Vagina (tissue), 2 donors: ENCODE measurements around the gene TSGA10IP. TPM values are rescaled to one million over a fixed set of nuclear protein-coding genes. Genes with fewer than 3 reads are reported as not detected.

Experiments
- DNase-seq, 2 donors: peaks; one replicate each; pipeline ENCODE4 v3.0.0-alpha.2; 2017; ENCODE audit errors: extremely low spot score in 2 of 2
- H3K27ac ChIP-seq: fragments of 200-600 bp; sonication (generic); one replicate; pipeline ENCODE4 v1.5.1; 2019
- H3K27me3 ChIP-seq: fragments of 200-600 bp; sonication (generic); one replicate; pipeline ENCODE4 v1.5.1; 2019
- H3K36me3 ChIP-seq, 2 donors: fragments of 200-600 bp; sonication (generic); one replicate each; pipeline ENCODE4 v1.5.1; 2017 to 2019
- H3K4me1 ChIP-seq: fragments of 200-600 bp; sonication (generic); one replicate; pipeline ENCODE4 v1.5.1; 2019
- H3K4me3 ChIP-seq, 2 donors: fragments of 200-600 bp; sonication (generic); 1 replicate in 1 of 2; 2 replicates in 1 of 2; pipeline ENCODE4 v1.5.1; 2016 to 2019
- H3K9me3 ChIP-seq: fragments of 200-600 bp; sonication (generic); one replicate; pipeline ENCODE4 v1.5.1; 2019
- CTCF ChIP-seq, 3 experiments: fragments of 450-650 bp in 2 of 3; fragments of 200-600 bp in 1 of 3; sonication (generic) in 1 of 3; IDR thresholded peaks; one replicate each; pipeline ENCODE4 v1.5.1; 2017 to 2019; ENCODE audit warnings: antibody characterized with exemption in 3 of 3, mild to moderate bottlenecking in 2 of 3, moderate library complexity in 2 of 3
- POLR2A ChIP-seq, 2 donors: fragments of 450-650 bp; IDR thresholded peaks; one replicate each; pipeline ENCODE4 v1.6.1; 2017; ENCODE audit warnings: antibody characterized with exemption in 2 of 2, mild to moderate bottlenecking in 2 of 2, moderate library complexity in 2 of 2
- POLR2AphosphoS5 ChIP-seq, 2 donors: sonication (generic); formaldehyde crosslinking; IDR thresholded peaks; one replicate each; pipeline ENCODE4 v1.9.0; 2017; ENCODE audit warnings: antibody characterized with exemption in 2 of 2, mild to moderate bottlenecking in 2 of 2, low read depth in 1 of 2; ENCODE audit not compliant: insufficient read depth in 1 of 2
- intact Hi-C: fragments of 100-400 bp; cut with DNase I; formaldehyde crosslinking; loops from one replicate; pipeline ENCODE4 v1.15.1; 2023
- total RNA-seq: library from RNA; depleted of rRNA; stranded (reverse); fragments of >200 nt; gene quantifications from one replicate; pipeline ENCODE4 v1.2.3, GENCODE V29; 2016

Gene TSGA10IP
- total RNA-seq, 1 donor from 2014 or later: not detected

- intact Hi-C loops: loop anchor here (10.0 kb wide), 1 partner anchor 278 kb away; no protein-coding TSS in a partner anchor
- H3K27me3 ChIP-seq: no peaks in the 10 kb centered on the region
- peaks cover 0 to 20% of the 10 kb centered on the region in 2 donors for H3K36me3 ChIP-seq
- TF ChIP-seq POLR2AphosphoS5 (IDR thresholded peaks at IDR 0.05; ENCODE audit: insufficient read depth in 1 of 2, low read depth in 1 of 2): no peak
- no peak for TF ChIP-seq CTCF (IDR thresholded peaks at IDR 0.05)
- TF ChIP-seq POLR2A (IDR thresholded peaks at IDR 0.05): no peak
- no peaks in the 10 kb centered on the region for H3K9me3 ChIP-seq
- H3K4me3 ChIP-seq: no peak overlapping the region
- H3K27ac ChIP-seq: no peak overlapping the region
- H3K4me1 ChIP-seq: no peaks in the 10 kb centered on the region
- no peak for DNase-seq
These were observed 37.7 kb downstream of the TSGA10IP start for GRCh38 chr11:65982824-65983588.

GRCh38 chr11:65983589-65983987 lies 38.3 kb downstream of the TSGA10IP start:
- TF ChIP-seq CTCF (IDR thresholded peaks at IDR 0.05) (no peak), POLR2AphosphoS5 (IDR thresholded peaks at IDR 0.05; ENCODE audit: insufficient read depth in 1 of 2, low read depth in 1 of 2) (no peak), POLR2A (IDR thresholded peaks at IDR 0.05) (no peak)
- intact Hi-C loops: loop anchor here (10.0 kb wide), 1 partner anchor 279 kb away; no protein-coding TSS in a partner anchor
- H3K27ac ChIP-seq: no peak overlapping the region

GRCh38 chr11:65987336-65987735 lies 42.1 kb downstream of the TSGA10IP start:
- H3K27ac ChIP-seq: no peak overlapping the region
- H3K4me3 ChIP-seq: no peak overlapping the region
- no peak for DNase-seq
- H3K4me1 ChIP-seq: no peaks in the 10 kb centered on the region
- H3K27me3 ChIP-seq: no peaks in the 10 kb centered on the region
- no peak for TF ChIP-seq POLR2AphosphoS5 (IDR thresholded peaks at IDR 0.05; ENCODE audit: insufficient read depth in 1 of 2, low read depth in 1 of 2)
- TF ChIP-seq CTCF (IDR thresholded peaks at IDR 0.05): no peak
- TF ChIP-seq POLR2A (IDR thresholded peaks at IDR 0.05): no peak
- no peaks in the 10 kb centered on the region for H3K36me3 ChIP-seq
- intact Hi-C loops: loop anchor here (5.0 to 10.0 kb wide), 2 partner anchors 100 to 283 kb away; partner anchors contain the start of gene FIBP
- H3K9me3 ChIP-seq: no peaks in the 10 kb centered on the region

More at GRCh38 chr11:65983589-65983987, 38.3 kb downstream of the TSGA10IP start:
- H3K27me3 ChIP-seq: no peaks in the 10 kb centered on the region
- no peaks in the 10 kb centered on the region for H3K4me1 ChIP-seq
- H3K36me3 ChIP-seq: peaks cover 0 to 15% of the 10 kb centered on the region in 2 donors
- no peak overlapping the region for H3K4me3 ChIP-seq
- H3K9me3 ChIP-seq: no peaks in the 10 kb centered on the region
- peak in 1 of 2 donors; percentile 77 for DNase-seq

- Histone ChIP-seq H3K9me3 (no peaks in the 10 kb centered on the region), H3K4me1 (no peaks in the 10 kb centered on the region), H3K27me3 (no peaks in the 10 kb centered on the region), H3K4me3 (no peak overlapping the region), H3K27ac (no peak overlapping the region), H3K36me3 (no peaks in the 10 kb centered on the region)
- DNase-seq: peak in 1 of 2 donors; percentile 94
- intact Hi-C loops: loop anchor here (5.0 to 10.0 kb wide), 2 partner anchors 102 to 284 kb away; partner anchors contain the start of gene FIBP
- TF ChIP-seq CTCF (IDR thresholded peaks at IDR 0.05) (peak; percentile 87 to 99 (median 98)), POLR2AphosphoS5 (IDR thresholded peaks at IDR 0.05; ENCODE audit: insufficient read depth in 1 of 2, low read depth in 1 of 2) (peak in 1 of 2 donors; percentile 91), POLR2A (IDR thresholded peaks at IDR 0.05) (no peak)
These were observed 43.7 kb downstream of the TSGA10IP start for GRCh38 chr11:65988791-65989592.
